Ovary (tissue), 3 donors: ENCODE data around the gene ARHGDIB.

Experiments used
- POLR2A ChIP-seq: fragments of 450-650 bp; IDR thresholded peaks from one replicate; pipeline ENCODE4 v1.6.1; 2017; ENCODE audit warnings: antibody characterized with exemption, mild to moderate bottlenecking, moderate library complexity
- TF ChIP-seq, protein P1 (sequence below), 3 donors: fragments of 450-650 bp in 2 of 3; fragments of 200-600 bp in 1 of 3; IDR thresholded peaks; one replicate each; pipeline versions ENCODE4 v1.5.1 to v1.8.0; 2016 to 2022; ENCODE audit warnings: antibody characterized with exemption in 3 of 3, mild to moderate bottlenecking in 1 of 3
- donor health status: DM: no; HTN: no; CAD: no.

DNA sequence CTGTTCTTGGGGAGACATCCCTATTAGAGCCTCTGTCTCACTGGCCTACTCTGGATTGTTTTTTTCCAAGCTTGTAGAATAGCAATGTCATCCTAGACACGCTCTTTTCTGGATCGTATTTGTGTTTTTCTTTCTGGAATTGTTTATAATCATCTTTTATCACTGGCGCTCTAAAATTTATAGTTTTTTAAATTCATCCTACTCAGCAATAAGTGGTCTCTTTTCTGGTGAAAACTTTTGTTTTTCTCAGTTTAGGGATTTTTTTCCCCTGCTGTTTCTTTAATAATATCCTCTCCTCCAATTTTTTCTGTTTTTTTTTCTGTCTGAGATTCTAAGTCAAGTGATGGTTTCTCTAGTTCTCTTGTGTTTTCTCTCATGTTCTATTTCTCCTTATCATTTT is 36.6 kb upstream of the ARHGDIB start:
- TF ChIP-seq, protein P1, sequence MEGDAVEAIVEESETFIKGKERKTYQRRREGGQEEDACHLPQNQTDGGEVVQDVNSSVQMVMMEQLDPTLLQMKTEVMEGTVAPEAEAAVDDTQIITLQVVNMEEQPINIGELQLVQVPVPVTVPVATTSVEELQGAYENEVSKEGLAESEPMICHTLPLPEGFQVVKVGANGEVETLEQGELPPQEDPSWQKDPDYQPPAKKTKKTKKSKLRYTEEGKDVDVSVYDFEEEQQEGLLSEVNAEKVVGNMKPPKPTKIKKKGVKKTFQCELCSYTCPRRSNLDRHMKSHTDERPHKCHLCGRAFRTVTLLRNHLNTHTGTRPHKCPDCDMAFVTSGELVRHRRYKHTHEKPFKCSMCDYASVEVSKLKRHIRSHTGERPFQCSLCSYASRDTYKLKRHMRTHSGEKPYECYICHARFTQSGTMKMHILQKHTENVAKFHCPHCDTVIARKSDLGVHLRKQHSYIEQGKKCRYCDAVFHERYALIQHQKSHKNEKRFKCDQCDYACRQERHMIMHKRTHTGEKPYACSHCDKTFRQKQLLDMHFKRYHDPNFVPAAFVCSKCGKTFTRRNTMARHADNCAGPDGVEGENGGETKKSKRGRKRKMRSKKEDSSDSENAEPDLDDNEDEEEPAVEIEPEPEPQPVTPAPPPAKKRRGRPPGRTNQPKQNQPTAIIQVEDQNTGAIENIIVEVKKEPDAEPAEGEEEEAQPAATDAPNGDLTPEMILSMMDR (IDR thresholded peaks at IDR 0.05): no peak
- no peak for TF ChIP-seq POLR2A
